Measurements from ENCODE around the gene TAS2R60.

DNA sequence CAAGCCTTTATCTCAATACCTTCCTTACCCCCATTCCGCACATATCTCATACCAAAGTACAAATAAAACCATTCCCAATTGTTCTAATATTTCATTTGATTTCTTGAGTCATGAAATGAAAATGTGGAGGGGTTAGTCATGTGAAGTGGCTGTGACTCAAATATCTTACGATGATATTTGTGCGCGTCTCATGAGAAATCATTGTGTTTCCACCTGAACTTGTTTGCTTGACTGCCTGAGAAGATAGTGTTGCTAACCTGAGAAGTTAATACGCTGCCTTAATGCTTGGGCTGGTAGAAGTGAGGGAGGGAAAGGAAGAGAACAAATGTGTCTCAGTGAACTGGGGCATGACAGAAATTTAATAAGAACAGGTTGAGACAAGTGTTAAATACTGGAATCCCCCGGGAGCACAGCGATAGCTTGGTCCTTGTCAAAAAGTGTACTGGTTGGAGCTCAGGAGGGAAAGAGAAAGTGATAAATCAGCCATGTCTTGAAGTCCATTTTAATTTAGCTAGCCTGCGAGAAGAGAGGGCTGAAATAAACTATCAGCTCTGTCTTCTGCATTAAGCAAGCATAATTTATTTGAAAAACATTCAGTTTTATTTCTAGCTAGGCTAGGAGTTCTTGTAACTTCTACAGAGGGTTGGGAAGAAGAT is 27.4 kb upstream of the TAS2R60 start:
- TF ChIP-seq, protein P1, sequence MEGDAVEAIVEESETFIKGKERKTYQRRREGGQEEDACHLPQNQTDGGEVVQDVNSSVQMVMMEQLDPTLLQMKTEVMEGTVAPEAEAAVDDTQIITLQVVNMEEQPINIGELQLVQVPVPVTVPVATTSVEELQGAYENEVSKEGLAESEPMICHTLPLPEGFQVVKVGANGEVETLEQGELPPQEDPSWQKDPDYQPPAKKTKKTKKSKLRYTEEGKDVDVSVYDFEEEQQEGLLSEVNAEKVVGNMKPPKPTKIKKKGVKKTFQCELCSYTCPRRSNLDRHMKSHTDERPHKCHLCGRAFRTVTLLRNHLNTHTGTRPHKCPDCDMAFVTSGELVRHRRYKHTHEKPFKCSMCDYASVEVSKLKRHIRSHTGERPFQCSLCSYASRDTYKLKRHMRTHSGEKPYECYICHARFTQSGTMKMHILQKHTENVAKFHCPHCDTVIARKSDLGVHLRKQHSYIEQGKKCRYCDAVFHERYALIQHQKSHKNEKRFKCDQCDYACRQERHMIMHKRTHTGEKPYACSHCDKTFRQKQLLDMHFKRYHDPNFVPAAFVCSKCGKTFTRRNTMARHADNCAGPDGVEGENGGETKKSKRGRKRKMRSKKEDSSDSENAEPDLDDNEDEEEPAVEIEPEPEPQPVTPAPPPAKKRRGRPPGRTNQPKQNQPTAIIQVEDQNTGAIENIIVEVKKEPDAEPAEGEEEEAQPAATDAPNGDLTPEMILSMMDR (IDR thresholded peaks at IDR 0.05) = no peak
- TF ChIP-seq POLR2A (IDR thresholded peaks at IDR 0.05) = no peak

Measured in gastroesophageal sphincter (tissue), 3 donors.